DMS53 treated with DMSO at 0.1 percent for 48 hours (cell line): ENCODE measurements around the gene TUBD1.
A peak's percentile ranks its signal among the peaks of the same experiment; 100 is the strongest.
"Not testable (repeated sequence)": the region's sequence is repeated elsewhere in the genome, so short reads cannot be mapped to it uniquely, and the experiment has no call there.

ENCODE experiments used
- DNase-seq: peaks from one replicate; lab custom pipeline; 2025; ENCODE audit not compliant: unreplicated experiment; lab: John Stamatoyannopoulos, UW

The TUBD1 gene

DNA sequence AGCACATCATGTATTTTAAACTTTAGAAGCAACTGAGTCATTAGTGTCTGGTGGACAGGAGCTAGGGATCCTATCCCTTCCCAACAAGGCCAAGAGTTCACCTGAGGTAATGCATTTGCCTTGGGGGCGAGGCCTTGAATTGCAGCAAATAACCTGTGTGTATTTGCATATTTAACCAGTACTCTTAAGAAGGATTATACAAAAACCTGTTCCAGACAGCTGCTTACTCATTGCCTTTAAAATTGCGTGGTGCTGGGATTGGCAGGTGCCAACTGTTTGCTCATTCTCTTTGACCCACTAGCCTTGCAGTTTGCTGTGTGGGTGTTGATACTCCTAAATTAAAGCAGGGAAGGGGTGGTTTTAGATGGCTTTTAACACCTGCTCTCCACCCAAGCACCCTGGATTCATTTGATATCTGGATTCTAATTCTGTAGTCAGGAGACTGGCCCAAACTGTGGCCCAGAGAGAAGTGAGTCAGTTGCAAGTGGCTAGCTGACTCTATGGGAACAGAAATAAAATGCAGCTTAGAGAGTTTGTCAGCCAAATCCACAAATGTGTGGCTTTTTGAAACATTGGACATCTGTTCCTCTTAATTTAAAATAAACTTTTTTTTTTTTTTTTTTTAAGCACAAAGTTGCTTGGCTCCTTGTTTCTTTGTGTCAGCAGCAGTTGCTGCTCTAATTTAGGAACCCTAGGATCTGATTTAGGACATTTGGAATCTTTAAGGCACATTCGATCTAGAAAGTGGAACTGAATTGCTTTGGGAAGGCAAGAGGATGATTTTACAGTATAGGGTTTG, 46.9 kb downstream of the TUBD1 start:
- DNase-seq: peak; percentile 96

DNA sequence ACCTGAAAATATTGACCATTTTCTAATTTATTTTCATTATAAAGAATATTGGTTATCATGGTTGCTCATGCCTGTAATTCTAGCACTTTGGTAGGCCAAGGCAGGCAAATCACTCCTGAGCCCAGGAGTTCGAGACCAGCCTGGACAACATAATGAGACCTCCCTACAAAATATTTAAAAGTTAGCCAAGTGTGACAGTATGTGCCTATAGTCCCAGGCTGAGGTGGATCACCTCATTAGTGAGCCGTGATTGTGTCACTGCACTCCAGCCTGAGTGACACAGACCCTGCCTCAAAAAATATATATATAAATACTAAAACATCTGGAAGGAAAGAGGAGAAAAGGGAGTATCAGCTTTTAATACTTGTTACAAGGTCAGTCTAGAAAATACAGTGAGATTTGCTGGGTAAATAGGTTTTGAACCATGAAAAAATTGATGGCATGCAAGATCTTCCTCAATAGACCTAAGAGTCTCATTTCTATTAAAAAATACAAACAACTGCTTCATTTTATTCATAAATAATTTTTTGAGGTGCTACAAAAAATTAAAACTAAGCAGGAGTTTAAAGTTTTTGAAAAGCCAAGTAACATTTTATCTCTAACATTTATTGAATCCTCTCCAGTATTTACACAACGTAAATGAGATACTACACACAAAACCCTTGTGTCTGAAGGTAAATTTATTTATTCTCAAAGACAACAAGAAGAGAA, 47.7 kb downstream of the TUBD1 start:
- DNase-seq: no peak

DNA sequence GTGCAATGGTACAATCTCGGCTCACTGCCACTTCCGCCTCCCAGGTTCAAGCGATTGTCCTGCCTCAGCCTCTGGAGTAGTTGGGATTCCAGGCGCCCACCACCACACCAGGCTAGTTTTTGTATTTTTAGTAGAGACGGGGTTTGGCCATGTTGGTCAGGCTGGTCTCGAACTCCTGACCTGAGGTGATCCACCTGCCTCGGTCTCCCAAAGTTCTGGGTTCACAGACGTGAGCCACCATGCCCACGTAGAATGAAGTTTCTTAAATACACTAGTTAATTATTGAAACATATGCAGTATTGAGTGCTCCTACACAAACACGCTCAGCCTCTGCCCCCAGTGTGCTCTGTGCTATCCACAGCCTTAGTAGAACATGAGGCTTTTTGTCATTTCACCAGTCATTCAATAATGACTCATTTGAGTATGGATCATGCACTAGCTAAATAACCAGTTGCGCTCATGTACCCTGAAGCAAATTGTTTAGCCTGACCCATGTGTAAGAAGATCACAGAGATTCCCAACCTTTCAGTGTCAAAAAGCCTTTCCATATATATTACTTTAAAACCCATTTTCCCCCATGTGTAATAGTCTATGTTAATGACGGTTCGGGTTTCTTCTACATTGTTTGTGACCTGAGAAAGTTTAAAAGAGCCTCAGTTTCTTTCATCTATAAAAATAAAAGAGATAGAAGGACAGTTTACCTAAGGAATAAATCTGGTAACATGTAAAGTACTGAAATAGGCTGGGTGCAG, 49.7 kb downstream of the TUBD1 start:
- peak; percentile 49 for DNase-seq

DNA sequence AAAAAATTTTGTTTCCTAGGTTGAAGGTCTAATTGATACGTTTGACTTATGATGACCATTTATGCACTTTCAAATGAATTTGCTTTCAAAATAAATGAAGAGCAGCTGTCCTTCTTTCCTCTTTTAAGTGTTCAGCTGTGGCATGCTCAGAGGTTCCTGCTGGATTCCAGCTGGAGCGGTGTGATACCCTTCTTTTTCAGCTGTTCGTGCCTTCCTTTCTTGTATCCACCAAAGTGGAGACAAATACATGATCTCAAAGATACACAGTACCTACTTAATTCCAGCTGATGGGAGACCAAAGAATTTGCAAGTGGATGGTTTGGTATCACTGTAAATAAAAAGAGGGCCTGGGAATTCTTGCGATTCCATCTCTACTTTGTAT, 50.9 kb downstream of the TUBD1 start:
- DNase-seq: not testable (repeated sequence)

DNA sequence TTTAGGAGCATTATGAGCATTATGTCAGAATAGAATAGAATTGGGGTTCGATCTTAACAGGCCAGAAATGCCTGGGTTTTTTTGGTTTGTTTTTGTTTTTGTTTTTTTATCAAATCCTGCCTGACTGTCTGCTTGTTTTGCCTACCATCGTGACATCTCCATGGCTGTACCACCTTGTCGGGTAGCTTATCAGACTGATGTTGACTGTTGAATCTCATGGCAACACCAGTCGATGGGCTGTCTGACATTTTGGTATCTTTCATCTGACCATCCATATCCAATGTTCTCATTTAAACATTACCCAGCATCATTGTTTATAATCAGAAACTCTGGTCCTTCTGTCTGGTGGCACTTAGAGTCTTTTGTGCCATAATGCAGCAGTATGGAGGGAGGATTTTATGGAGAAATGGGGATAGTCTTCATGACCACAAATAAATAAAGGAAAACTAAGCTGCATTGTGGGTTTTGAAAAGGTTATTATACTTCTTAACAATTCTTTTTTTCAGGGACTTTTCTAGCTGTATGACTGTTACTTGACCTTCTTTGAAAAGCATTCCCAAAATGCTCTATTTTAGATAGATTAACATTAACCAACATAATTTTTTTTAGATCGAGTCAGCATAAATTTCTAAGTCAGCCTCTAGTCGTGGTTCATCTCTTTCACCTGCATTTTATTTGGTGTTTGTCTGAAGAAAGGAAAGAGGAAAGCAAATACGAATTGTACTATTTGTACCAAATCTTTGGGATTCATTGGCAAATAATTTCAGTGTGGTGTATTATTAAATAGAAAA, 51.5 kb downstream of the TUBD1 start:
- DNase-seq: not testable (repeated sequence)

DNA sequence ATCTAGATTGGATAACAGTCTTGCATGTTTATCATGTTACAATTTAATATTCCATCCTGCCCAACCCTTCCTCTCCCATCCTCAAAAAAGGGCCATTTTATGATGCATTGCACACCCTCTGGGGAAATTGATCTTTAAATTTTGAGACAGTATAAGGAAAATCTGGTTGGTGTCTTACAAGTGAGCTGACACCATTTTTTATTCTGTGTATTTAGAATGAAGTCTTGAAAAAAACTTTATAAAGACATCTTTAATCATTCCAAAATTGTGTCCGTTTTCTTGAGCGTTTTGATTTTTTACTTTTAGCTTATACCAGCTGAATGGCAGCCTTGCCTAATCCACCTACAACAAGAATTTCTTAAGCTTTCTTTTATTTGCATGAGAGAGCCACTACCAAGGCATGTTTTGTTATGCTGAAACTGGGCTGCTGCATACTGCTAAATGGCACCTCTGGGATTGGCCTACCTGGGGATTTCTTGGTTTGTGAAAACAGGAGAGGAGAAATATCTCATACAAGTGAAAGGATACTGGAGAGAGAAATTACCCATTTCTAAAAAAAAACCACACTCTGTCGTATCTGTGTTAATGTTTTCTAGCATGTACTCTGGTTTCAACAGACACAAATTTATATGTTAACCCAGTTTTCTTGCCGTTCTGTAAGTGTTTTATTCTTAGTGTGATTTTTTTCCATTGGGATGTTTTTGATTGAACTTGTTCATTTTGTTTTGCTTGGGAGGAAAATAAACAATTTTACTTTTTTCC, 52.2 kb downstream of the TUBD1 start:
- DNase-seq: no peak

DNA sequence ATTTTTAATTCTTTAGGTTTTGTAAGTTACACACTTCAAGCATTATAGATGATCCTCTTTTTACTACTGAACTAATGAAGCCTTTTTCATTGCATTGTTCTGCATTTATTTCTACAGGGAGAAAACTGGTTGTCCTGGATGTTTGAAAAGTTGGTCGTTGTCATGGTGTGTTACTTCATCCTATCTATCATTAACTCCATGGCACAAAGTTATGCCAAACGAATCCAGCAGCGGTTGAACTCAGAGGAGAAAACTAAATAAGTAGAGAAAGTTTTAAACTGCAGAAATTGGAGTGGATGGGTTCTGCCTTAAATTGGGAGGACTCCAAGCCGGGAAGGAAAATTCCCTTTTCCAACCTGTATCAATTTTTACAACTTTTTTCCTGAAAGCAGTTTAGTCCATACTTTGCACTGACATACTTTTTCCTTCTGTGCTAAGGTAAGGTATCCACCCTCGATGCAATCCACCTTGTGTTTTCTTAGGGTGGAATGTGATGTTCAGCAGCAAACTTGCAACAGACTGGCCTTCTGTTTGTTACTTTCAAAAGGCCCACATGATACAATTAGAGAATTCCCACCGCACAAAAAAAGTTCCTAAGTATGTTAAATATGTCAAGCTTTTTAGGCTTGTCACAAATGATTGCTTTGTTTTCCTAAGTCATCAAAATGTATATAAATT, 53.0 kb downstream of the TUBD1 start:
- no peak for DNase-seq

DNA sequence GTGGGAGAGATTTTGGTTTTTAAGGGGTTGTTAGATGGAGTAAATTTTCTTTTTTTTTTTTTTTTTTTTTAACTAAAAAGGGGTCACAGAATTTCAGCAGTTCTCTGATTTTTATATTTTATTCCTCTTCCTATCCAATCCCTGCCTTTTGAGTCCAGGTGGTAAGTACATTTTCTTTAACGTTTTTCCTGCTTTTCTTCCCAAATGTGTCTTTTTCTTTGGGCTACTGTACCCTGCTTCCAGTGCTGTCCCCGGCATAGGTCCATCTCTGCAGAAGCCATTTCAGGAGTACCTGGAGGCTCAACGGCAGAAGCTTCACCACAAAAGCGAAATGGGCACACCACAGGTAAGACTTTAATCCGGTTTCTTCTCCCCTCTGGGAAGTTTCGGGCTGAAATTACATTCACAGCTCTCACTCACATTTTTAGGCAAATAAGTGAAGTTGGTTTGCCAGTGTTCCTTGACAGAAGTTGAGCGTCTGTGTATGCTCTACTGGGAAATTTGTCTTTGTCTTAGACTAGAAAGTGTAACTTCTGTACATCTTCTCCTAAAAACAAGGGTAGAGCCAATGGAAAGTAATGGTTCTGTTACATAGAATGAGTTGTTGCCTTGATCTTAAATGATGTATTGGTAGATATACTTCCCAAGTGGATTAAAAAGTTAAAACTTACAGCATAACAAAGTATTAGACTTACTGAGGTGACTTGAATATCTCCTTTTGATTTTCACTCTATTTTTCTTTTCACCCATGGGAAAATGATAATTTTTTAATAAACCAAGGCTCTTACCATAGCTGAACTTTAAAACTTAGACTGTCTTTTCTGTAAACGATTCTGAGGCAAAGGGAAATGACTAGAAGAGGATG, 54.5 kb downstream of the TUBD1 start:
- no peak for DNase-seq

DNA sequence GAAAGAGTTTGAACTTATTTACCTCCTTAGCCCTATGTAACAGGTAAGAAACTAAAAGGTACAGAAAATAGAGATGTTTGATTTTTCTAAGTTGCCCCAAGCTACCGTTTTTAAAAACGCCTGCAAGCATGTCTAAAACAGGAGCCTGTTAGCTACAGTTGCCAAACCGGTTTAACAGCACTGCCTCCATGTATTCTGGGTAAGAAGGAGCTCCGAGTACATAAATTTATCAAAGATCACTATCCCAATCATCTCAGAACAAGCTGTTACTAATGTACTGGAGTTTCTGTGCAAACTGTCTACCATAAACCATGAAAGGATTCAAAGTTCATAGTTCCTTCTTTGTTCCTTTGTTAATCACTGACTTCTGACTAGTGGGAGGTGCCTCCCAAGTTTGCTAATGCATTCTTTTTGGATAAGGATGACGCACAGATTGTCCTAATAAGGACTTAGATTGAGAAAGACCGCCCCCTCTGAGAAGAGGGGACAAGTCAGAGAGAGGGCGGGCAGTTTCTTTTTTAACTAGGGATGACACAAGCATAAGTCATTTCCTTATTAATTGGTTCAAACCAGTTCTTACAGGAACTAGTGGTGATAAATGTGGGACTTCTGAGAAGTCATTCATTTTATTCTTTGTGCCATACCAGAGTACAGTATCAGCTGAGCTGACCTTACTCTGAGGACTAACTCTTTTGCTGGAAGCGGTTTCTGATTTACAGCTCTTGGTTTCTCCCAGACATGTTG, 55.3 kb downstream of the TUBD1 start:
- DNase-seq: peak; percentile 96

DNA sequence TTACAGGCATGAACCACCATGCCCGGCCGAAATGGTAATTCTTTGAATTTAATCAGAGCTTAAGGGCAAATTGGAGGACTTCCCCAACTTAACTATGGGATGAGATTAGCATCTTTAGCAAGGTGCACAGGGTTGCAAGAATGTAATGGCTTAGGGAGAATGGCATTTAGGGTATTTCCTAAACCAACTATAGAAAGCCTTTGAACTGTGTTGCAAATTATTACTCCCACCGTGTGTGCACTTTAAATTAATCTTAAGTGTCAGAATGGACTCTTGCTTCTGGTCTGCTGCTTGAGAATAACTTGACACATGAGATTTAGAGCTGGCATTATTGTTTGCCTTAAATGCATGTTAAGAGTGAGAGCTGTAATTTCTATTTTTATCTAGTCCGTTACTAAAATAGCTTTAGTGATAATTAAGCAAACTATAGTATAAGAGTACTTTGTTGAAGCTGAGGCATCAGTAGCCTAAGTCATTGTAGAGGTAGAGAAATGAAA, 59.8 kb downstream of the TUBD1 start:
- DNase-seq: no peak

DNA sequence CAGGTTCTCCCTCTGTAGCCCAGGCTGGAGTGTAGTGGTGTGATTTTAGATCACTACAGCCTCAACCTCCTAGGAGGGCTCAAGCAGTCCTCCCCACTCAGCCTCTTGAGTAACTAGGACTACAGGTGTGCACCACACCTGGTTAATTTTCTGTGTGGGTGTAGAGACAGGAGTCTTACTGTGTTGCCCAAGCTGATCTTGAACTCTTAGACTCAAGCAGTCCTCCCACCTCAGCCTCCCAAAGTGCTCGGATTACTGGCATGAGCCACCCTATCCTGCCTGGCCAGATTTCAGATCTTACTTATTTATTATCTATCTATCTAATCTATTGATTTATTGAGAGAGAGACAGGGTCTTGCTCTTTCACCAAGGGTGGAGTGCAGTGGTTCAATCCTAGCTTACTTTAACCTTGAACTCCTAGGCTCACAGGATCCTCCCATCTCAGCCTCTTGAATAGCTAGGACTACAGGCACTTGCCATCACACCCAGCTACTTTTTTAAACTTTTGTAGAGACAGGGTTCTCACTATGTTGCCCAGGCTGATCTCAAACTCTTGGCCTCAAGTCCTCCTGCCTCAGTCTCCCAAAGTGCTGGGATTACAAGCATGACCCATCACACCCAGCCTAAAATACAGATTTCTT, 61.8 kb downstream of the TUBD1 start:
- no peak for DNase-seq

DNA sequence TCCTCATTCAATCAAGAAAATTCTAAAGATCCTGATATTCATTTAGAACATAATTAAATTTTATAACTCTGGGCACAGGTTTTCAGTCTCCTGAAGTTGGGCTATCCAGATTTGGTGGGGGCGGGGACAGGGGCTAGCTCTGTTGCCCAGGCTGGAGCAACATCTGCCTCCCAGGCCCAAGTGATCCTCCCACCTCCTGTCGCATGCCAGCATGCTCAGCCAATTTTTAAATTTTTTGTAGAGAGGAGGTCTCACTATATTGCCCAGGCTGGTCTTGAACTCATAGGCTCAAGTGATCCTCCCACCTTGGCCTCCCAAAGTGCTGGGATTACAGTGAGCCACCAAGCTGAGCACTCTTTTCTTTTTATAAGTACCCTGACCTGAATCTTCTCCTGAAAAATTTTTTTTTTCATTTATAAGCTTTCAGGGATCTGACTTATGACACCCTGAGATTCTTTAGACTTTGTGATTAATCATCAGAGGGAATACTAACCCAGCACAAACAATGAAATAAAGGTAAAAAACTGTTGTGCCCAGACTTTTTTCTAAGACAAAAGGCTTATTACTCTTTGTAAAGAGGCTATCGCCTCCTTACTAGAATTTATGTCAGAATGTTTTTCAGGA, 62.6 kb downstream of the TUBD1 start:
- no peak for DNase-seq

DNA sequence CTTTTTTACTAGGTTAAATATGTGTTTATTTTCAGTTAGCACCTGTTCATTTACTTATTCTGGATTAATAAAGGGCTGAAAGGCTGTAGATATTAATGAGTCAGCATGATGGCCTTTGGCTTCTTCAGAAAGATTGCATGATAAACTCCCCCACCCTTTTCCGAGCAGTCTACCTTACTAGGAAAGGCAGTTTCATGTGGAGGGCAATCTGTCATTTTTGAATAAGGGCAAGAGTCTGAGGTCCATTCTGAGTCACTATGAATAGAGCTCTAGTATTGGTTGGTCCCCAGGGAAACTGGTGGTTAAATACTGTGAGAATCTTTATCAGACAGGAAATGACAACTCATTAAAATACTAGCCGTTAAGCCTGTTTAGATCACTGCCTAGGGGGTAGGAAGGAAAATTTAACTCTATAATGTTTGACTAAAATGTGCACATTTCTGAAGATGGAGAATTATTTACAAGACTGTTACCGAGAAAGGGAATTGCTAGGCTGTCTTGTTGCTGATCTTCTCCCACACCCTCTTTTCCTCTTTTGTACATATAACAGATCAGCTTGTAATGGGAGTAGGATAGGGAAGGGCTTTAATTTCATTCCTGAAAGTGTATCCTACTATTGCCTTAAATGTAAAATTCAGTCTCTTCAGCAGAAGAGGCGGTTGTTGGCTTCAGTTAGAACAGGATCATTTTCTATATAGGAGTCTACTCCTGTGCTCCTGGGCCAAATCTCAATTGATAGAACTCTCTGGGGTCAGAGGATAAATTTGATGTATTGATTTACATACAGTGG, 63.3 kb downstream of the TUBD1 start:
- peak; percentile 36 for DNase-seq

DNA sequence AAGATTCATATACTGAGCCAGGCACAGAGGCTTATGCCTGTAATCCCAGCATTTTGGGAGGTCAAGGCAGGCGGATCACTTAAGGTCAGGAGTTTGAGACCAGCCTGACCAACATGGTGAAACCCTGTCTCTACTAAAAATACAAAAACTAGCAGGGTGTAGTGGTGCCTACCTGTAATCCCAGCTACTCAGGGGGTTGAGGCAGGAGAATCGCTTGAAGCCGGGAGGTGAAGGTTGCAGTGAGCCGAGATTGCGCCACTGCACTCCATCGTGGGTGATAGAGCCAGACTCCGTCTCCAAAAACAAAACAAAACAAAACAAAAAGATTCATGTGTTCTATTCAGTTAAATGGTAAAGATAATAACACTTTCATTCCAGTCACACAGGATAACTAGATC, 63.9 kb downstream of the TUBD1 start:
- not testable (repeated sequence) for DNase-seq

DNA sequence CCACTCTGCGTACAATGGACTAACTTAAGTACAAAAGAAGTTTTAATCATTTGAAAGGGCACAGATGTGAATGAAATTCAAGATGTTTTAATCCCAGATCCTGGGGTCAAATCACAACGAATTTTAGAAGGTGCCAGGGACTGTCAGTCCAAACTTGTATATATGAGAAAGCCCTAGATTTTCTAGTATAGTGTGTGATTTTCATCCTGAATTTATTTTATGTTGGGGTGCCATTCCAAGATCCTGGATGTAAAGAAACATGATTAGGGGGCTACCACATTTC, 64.3 kb downstream of the TUBD1 start:
- DNase-seq: no peak

DNA sequence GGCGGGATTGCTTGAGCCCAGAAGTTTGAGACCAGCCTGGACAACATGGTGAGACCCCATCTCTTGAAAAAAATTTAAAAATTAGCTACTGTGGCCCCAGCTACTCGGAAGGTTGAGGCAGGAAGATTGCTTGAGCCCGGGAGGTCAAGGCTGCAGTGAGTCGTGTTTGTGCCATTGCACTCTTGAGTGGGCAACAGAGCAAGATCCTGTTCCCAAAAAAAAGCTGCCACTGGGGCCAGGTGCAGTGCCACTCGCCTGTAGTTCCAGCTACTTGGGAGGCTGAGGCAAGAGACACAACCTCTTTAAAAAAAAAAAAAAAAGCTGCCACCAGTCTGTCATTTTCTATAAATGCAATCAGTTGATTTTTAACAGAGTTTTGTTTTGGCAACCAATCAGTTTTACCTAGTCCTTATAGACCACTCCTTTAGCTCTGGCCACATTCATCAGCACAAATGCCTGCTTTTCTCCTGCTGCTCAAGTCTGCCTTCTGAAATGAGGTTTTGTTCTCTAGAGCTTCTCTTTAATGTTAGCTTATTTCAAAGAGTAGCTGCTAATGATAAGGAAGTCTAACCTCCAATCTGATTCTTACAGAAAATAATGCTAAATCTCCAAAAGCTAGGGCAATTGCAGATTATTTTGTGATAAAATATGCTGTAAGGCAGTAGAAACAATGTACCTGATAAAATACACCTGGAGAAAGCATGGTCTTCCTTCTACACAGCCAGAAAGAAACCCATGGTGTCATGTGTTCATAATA, 64.8 kb downstream of the TUBD1 start:
- no peak for DNase-seq
